ENCODE data around the gene RHOJ.
"Not testable (repeated sequence)": the region's sequence is repeated elsewhere in the genome, so short reads cannot be mapped to it uniquely, and the experiment has no call there.

RHOJ gene

GRCh38 chr14:63204407-63205043 lies at the start of gene RHOJ:
Gene RHOJ, plus strand, starts transcription at chr14:63204443. Its CDS starts 427 bp downstream, at chr14:63204870.
- DNase-seq: no peak

DNA sequence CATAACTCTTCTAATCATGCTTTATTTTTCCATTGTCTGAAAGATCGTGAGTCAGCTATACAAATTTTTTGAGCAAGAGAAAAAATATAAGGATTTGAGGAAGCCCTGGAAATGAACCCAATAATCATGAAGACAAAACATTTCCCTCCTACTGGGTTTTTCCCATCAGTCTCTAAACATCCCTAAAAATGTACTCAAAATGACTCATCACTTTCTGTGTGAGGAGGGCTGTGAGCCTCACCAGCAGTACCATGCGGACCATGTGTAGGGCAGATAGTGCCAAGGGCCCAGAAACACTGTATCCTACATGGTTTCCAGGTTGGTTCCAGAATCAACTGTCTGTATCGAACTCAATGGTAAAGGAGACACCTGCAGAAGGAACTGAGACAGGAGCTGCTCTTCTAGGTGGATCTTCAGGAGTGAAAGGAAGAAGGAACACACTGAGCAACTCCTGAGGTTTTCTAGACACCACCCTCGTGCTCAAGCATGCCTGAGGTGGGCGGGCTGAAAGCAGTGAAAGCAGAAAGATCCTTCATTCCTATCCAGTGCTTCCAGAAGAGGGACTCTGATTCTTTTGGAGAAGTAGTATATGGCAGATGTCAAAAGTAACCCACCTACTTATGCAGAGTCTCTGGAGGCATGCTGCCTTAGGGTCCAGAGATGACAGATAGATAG lies 48.6 kb upstream of the RHOJ start:
- no peak for DNase-seq

DNA sequence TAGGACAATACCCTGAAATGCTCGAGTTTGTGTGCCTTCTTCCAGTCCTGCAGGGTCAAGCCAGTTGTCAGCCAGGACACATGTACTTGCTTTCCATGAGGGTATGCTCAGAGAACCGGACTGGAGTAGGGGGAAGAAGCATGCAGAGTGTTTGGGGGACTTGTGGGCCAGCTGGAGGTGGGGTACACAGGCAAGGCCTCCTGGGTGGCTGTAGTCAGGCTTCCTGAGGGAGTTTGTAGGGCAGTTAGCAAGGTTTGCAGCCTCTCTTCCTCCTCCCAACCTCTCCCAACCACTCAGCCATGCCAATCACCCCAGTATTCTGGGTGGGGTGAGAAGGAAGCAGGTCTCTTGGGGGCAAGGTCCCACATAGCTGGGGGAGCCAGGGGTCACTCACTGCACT lies 47.0 kb upstream of the RHOJ start:
- no peak for DNase-seq

GRCh38 chr14:63163306-63163705 lies 40.9 kb upstream of the RHOJ start:
- no peak for DNase-seq

DNA sequence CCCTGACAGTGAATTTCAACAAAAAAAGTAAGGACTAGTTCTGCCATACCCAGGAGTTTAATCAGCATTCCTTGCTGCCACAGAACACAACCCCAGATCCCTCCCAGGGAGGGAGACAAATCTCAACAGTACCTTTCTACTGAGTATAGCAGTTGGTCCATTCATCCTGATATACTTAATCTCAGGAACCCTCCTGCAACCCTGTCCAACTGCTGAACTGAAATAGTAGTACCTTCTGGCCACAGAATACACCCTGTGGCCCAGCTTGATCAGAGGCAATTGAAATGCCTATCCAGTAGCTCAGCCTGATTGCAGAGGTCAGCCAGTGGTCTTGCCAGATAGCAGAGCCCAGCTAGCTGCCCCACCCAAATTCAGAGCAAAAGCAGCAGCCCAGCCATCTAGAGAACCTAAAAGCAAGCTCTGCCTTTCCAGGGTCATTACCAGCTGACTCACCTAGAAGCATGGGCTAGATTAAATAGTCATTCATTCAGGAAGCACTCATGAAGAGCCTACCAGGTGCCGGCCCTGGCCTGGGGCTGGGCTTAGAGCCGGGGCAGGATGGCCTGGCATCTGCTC lies 40.0 kb upstream of the RHOJ start:
- DNase-seq: no peak

DNA sequence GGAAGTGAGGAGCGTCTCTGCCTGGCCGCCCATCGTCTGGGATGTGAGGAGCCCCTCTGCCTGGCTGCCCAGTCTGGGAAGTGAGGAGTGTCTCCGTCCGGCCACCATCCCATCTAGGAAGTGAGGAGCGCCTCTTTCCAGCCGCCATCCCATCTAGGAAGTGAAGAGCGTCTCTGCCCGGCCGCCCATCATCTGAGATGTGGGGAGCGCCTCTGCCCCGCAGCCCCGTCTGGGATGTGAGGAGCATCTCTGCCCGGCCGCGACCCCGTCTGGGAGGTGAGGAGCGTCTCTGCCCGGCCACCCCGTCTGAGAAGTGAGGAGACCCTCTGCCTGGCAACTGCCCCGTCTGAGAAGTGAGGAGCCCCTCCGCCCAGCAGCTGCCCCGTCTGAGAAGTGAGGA lies 39.0 kb upstream of the RHOJ start:
- not testable (repeated sequence) for DNase-seq

DNA sequence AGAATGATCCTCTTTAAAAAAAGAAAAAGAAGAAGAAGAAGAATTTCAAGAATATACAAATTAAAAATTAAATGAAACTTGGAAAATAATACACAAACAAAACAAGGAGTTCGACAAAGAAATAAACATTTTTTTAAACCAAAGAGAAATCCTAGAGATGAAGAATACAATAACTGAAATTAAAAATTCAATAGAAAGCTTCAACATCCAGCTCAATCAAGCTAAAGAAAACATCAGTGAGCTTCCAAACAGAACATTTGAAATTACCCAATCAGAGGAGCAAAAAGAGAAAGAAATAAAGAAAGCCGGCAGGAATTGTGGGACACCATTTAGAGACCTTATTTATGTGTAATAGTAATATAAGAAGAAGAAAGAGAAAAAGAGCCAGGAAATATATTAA lies 37.2 kb upstream of the RHOJ start:
- DNase-seq: no peak

DNA sequence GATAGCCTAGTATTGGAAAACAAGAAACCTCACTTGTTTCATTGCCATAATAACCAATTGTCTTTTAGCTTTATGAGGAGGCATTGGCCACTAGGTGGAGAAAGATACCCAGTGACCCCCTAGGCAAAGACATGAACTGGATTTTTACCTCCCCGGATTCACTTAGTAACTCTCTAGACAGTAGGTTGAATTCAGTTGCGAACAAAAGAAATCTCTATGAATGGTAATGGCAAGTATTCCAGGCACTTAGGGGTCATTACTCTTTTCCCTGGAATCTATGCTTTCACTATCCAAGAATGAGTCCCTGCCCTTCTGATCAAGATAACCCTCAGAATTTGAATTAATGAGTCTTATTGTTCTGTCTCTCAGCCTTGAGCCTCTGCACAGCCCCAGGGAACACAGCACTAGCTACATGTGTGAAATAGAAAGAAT lies 29.5 kb upstream of the RHOJ start:
- no peak for DNase-seq

DNA sequence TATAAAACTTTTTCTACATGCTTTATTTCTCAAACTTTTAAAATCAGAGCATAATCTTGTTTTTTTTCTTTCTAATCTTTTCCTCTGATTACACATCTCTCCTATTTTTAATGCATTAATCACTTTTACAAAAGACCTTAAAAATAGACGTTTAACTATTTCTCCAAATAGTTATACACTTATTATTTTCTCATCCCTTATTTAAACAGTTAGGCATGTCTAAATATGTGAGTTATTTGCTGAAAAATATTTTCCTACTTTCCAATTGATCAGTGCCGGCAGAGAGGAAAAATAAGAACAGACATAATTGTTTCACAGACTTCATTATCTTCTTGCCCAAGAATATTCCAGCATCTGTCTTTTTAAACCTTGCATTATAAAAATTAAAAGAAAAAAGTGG lies 28.7 kb upstream of the RHOJ start:
- DNase-seq: no peak

DNA sequence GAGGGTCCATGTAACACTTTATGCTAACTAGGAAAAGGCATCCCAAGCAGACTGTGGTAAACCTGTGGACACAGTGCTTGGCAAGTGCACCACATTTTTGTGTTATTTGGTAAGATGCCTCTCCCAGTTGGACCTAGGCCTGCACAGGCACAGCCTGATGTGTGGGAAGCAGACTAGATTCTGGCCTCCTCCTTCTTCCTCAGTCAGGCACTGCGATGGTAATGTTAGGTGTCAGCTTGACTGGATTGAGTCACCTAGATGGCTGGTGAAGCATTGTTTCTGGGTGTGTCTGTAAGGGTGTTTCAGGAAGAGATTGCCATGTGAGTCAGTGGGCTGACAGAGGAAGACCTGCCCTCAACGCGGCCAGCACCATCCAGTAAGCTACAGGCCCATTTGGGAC lies 25.3 kb upstream of the RHOJ start:
- no peak for DNase-seq

GRCh38 chr14:63179383-63179782 lies 24.9 kb upstream of the RHOJ start:
- DNase-seq: no peak

- DNase-seq: no peak
Observed at GRCh38 chr14:63180011-63180410, 24.2 kb upstream of the RHOJ start.

DNA sequence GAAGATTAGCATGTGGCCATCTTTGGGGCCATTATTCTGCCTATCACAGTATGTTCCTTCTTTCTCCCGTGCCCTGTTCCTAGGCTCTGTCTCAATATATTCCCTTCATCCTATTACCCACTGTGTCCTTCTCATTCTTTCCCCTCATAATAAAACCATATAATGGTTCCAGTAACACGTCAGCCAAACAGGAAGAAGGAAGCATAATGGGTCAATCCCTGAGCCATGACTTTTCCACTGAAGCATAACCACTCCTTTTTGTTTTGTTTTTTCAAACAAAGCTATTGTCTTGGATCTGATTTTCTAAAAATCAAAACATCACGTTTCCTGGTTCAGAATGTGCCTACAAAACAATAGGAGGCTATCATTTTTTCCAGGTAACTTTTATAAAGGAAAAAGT lies 21.3 kb upstream of the RHOJ start:
- no peak for DNase-seq

GRCh38 chr14:63186453-63186852 lies 17.8 kb upstream of the RHOJ start:
- DNase-seq: no peak

DNA sequence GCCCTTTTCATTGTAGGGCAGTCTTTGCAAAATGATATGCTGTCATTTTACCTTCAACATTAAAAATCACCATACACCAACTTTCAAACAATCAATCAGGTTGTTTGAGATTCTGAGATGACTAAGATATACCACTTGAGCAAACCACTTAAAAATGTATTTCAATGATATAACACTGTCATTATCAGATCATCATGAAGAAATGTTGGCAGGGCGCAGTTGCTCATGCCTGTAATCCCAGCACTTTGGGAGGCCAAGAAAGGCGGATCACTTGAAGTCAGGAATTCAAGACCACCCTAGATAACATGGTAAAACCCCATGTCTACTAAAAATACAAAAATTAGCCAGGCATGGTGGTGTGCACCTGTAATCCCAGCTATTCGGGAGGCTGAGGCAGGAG lies 13.0 kb upstream of the RHOJ start:
- DNase-seq: no peak

DNA sequence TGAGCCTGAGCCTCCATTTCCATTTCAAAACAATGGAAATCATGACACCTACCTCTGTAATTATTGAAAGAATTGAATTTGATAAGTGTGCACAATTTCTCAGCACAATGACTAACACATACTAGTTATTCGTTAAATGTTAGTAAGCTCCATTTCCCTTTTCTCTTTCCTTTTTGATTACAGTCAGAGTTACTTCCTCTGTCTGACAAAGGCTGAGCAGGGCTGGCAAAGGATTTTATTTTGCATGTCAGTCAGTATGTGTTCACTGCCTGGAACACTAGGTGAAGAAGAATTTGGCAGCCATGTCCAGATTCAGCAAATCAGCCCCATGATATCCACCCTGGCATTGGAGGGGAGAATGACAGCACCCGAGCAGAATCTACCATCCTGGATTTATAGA lies 12.2 kb upstream of the RHOJ start:
- DNase-seq: no peak

DNA sequence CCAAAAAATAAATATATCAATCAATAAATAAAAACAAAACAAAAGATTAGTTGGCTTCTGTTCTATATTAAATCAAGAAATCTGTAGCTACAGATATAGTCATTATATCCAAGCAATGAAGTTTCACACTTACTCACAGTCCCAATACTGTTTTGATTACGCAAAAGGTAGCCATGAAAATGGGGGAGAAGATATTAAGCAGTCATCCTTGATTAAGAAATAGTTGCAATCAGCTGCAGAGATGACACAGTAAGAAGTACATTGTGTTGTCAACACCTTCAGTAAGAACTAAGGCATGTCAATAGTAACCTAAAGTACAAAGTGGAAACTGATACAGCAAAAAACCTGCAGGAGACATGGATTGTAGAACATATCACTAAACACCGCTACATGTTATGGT lies 11.0 kb upstream of the RHOJ start:
- DNase-seq: no peak

DNA sequence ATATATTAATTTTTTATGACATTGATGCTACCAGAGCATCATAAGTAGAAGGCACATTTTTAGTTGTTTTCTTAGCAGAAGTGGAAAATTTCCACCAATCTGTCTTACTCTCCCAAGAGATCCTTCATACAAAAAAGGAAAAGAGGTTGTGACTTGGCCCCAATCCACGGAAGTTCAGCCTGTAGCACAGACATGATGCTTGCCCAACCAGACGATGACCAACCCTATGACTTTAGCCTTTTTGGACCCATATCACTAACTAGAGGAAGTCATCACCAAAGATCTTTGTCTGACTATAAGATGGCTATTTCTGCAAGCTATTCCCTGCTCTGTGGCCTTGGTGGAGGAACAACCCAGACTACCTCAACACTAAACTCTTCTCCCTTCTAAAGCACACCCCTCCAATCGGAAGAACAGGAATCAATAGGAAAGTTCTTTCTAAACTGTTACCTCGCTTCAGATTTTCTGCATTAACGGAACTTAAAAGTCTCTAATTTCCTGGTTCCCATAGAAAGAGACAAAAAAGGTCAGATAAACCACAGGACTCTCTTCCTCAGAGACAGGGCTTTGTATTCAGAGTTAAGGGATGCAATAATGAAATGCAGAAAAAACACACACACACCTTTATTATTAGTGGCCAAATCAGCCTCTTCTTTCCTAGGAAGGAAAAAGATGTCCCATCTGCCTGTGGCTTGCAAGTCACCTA lies 4.1 kb upstream of the RHOJ start:
- DNase-seq: no peak

- no peak for DNase-seq
Observed at GRCh38 chr14:63200767-63201166, 3.5 kb upstream of the RHOJ start.

DNA sequence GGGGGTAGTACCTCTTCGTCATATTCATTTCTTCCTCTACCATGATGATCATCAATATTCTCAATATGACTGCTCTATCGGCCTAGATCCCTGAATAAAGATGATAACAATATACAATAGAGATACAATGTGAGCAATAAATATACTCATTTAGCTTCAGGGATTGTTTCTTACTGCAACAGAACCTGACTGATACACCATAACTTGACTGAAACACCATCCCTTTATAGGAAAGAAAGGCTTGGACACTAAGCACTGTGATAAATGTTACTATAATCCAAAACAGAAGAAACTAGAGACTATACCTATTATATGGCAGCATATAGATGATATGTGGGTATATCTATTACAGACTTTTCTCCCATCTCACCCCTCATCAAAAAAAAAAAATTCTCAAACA lies 1.2 kb upstream of the RHOJ start:
- DNase-seq: no peak

DNA sequence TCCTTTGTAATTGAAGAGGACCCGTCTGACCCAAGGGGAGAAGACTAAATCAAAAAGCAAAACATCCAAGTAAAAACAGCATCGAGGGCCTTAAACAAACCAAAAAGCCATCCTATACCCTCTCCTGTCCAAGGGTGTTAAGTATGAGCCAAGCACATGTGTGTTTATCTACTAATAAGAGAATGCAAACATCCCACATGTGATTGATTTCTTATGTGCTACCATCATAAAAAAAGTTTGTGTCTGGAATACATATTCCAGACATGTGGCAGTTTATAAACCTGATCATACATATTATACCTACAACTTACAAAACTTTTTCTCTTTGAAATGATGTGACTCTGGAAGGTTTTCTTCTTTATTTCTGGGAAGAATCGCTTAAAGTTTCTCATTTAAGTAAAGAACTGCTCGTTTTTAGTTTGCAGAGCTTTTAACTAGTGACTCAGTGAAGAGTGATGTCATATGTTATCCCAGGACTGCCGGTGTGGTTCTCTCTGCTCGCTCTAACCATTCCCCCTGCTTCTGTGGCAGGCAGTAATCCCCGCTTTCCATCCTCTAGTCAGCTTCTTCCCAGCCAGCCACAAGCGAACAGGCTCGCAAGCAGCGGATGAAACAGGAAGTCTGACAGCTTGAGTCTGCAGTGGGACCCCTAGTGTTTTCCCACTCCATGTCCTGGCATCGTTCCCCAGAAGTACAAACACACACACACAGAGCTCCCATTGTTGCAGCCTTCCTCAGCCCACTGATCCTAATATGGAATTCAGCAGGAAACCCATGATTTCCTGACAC lies 431 bp upstream of the RHOJ start:
- no peak for DNase-seq

DNA sequence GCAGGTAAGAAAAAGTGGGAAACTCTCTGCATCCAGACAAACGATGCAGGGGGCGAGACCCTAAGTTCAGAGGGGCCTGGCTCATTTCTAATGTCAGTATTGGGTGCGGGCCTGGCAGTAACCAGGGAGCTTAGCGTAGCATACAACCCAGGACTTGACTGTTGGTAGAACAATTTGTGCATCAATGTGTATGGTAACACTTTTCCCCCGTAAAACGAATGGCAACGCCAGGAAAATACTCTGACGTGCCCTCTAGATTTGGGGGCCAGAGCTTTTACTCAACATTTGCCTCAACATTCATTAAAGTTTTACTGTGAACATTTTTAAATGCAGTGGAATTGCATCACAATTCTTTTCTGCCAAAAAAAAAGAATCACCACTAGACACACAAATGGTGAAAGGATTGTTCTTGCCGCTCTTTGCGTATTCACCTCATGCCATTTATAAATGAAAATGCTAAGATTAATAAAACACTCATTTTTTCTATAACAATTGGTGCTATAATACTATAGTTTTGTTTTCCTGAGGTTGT lies 867 bp downstream of the RHOJ start:
- no peak for DNase-seq

DNA sequence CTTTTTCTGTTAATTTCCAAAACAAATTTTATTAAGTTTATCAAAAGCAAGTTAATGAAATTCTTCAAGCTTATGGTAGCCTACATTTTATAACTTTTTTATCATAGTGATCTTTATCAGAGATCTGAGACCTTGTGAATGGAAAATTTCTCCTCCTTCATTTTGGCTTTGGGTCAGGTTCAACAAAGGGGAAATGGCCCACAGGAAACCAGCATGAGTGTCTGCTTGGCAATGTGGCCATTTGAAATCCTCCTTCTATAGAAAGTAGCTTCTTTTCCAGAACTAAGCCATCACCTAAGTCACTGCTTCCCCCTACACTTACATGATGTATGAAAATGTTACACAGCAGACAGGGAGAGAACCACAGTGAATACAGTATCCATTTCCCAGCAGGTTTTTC lies 1.6 kb downstream of the RHOJ start:
- no peak for DNase-seq
